GM21447 (cell line): ENCODE results near the gene LDLRAD3.
"Not testable (repeated sequence)": the region's sequence is repeated elsewhere in the genome, so short reads cannot be mapped to it uniquely, and the experiment has no call there.

Experiments
- ATAC-seq: cut with Tn5 transposase; IDR thresholded peaks from one replicate; pipeline ENCODE4 v1.9.1; 2021; ENCODE audit not compliant: unreplicated experiment

Gene LDLRAD3

DNA sequence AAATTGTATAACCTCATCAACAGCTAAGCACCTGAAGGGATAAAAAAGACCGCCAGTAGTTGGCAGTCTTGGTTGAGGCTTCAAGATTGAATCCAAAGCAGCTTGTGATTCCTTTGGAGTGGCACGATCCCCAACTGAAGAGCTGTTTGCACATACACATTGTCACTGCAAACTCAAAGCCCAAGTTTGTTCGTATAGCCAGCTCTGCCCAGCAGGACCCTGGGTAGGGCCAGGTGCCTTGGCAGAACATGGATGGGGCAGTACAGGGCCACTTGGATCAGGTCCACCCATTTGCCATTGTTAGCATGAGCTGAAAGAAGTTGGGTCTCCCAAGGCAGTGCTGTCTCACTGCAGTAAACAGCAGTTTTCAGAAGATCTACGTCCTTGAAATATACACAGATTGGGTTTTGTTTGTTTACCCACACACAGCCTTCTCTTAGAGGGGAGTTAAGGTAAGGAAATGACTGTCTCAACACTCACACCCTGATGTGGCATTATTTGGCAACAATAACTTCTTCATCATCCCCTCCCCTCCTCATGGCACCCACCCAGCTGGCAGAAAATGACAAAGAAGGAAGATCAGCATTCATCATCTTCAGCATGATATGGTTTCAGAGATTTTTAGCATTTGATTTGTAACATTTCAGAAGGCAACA is 212.4 kb downstream of the LDLRAD3 start:
- no peak for ATAC-seq

DNA sequence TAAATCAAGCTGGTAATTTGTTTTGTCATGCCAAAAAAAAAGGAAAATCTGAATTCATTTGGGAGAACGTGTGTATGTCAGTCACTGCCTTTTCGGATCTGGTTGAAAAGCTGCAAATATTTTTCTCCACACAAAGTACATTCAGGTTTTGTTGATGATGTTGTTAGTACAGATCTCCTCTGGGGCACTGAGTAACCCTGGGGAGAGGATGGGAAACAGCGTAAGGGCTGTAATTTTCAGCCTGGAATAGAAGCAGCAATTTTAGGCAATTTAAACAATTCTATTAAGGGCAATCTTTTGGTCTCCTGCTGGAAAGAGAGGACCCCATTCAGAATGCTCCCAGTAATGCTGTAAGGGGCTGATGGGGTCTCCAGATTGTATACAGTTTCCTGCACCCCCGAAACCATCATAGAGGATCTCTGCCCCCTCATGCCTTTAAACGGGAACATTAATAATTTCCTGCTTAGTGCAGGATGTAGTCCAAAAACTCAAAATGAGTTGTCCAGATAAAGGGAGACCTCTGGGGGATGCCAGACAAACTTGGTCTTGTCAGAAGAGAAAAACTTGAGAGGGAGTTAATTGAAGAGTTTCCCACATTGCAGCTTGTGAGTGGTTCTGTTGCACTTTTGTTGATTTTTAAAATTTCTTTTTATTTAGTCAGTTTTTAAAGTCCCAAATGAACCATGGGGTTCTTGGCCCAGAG is 213.1 kb downstream of the LDLRAD3 start:
- no peak for ATAC-seq

DNA sequence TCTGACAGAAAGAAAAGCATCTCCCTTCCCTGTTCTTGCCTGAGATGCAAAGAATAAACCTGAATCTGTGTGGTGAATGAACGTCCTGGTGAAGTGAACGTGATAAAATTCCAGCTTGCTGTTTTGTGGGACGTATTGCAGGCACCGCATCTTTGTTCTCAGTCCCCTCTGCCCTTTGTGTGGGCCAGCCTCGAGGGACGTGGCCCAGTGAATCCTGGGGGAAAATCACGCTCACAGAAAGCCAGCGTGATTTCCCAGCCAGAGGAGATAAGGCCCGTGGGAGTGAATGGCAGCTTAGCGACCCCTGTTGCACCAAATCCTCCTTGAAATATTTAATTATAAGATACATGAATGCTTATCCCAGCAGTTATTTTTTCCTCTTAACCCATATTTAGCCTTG is 216.2 kb downstream of the LDLRAD3 start:
- ATAC-seq: no peak

DNA sequence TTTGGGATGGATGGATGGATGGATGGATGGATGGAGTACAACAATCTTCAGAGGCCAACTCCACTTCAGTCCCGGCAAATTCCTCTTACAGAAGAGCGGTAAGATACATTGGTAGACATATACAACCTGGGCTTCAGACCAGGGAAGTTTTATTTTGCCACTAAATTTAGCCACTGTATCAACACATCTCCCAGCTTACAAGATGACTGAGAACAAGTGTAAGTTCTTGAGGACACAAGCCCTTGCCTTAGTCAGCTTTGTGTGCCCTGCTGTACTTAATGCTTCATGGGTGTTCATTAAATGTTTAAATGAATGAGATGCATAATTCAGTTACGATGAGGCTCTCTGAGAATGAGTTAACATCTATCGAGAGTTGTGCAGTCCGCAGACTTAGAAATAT is 217.7 kb downstream of the LDLRAD3 start:
- no peak for ATAC-seq

DNA sequence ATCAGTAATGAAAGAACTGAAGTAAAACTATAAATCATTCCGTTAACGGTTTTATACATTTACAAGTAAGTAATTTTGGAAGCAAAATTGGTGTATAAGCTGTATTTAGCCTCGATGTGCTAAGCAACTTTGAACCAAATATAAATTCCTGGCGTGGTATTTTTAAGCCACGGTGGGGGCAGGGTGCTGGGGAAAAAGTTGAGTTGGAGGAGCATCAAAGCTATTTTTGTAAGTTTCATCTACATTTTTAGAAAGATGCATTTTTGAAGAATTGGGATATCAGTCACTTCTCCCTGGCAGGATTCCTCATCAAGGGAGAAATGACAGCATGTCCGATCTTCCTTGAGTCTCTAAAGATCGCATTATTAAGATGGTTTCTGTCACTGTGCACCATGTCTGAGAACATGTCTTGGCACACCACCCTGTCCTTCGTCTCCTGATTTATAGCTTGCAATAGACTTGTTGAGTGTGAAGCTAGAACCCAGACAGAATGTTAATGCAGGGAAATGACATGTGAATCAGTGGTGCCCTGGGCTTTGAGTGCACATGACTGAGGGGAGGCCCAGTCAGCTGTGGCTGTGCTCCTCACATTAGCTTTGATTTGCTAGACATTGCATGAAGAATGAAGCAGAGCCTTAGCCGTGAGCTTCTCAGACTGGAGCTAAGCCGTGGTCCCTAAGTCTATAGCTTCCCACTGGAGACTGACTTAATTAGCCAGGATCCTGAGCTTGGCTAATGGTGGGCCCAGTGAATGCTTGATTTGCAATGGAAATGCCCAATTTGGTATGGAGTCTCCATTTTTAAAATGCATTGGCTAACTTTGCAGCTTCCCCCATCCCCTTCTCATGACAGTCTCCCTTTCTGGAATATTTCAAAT is 218.4 kb downstream of the LDLRAD3 start:
- ATAC-seq: no peak

DNA sequence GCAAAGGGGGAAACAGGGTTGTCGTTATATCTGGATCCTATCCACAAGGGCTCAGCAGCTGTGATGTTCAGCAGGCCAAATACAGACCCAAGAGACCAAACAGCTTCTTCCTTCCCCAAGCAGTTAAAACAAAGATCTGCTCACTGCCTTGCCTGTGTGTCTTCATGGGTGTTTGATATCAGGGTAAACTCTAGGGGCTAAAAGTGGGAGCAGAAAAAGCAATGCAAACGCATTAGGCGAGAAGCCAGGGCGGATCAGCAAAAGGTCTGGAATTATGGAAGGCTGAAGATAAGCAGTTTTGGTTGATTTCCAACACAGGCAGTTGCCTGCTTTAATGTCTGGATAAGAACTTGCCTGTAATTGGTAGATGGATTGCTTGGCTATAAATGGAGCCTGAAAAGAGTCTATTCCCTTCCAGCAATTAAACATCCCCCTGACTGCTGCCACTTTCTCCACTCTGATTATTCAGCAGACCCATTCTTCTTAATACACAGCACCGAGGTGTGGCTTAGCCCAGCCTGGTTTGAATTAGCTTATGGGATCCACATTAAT is 219.1 kb downstream of the LDLRAD3 start:
- ATAC-seq: no peak

DNA sequence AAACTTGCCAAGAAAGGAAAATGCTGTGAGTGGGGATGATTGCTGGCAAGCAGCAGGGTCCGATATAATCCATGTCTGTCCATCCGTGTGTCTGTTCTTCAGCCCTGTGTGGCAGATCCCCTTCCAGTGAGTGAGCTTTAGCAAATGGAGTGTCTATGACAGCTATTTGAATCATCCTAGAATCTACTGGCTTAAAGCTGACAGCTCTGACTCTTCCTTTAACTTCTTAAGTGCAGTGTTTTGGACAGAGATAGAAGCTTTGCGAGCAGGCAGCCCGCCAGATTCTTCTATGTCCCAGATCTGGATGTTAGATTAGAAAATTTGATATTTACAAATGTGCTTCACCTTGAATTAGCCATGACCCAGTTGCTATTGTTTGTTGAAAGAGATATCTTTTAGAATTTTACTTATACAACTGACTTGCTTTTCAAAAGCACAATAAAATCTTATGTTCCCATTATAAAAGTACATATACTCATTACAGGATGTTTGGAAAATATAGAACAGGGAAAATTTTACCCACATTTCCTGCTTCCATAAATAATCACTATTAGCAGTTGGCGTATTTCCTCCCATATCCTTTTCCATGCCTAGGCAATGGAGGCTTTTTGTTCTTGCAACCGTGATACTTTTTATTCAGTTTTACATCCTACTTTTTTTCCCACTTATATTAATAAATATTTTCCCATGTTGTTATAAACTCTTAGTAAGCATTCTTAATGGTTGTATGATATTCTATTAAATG is 220.8 kb downstream of the LDLRAD3 start:
- no peak for ATAC-seq

DNA sequence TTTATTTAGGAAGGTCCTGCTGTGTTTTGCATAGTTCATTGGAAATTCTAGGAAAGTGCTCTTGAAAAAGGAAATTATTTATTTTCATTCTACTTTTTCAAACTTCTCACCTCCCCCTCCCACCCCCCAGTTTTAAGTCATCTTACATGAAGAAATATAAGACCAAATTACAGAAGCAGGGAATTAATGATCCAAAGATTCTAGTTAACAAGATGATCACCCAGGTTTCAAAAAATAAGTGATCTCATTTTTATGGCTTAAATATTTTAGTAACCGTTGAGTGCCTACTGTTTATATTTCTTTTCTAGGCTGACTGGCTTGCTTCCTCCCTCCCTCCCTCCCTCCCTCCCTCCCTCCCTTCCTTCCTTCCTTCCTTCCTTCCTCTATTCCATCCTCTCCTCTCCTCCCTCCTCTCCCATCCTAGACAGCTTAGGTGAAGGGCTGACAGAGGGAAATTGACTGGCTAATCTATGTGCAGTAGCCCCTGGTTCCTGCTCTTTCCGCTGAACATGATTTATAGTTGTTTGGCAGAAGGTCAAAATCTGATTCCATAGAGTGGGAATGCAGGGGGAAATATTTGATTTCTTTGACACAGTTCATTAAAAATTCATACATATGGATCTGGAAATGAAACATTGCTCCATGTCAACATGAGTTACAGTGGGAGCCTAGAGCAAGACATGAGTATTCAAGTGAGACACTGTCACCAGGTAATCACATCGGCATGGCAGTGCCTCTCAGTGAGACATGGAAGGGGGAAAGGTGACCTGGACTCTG is 221.9 kb downstream of the LDLRAD3 start:
- ATAC-seq: no peak

DNA sequence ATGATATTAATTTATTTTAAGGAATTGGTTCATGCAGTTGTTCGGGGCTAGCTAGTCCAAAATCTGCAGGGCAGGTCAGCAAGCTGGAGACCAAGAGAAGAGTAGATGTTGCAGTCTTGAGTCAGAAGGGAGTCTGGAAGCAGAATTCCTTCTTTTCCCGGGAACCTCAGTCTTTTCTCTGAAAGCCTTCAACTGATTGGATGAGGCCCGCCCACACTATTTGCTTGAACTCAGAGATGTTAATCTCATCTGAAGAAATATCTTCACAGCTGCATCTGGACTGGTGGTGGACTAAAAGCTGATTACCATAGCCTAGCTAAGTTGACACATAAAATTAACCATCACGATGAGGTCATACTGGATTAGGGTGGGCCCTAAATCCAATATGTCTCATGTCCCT is 223.2 kb downstream of the LDLRAD3 start:
- ATAC-seq: no peak

DNA sequence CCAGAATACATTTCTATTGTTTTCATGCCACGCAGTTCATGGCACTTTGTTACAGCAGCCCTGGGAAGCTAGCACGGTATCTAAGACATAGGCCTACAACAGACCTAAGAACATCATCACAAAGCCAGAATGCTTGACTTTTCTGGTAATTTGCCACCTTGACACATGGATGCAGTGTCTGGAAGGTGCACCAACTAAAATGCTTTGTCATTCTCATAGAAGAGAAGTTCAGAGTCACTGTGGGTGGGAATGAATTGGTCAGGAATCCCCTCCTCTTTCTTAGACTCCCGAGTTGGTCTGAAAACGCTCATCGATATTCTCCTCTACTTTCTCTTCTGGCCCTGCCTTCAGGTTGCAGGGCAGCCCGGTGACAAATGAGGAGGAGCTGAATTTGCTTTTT is 223.9 kb downstream of the LDLRAD3 start:
- no peak for ATAC-seq

DNA sequence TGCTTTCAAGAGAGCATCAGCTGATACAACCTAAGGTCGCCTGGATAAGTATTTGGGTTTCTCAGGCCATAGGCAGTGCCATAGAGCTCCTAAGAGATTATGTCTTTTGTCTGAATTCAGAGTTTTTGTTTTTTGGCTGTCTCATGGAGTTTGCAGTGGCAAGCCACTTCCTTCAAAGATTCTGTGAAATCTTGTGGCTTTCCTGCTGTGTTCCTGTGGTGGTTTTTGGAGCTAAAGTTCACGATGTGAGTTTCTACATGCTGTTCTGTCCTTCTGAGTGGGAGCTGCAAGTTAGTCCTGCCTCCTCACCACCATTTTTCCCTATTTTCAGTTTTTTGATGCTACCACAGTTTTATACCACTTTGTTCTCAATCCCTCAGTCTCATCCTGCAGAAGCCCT is 234.0 kb downstream of the LDLRAD3 start:
- no peak for ATAC-seq

DNA sequence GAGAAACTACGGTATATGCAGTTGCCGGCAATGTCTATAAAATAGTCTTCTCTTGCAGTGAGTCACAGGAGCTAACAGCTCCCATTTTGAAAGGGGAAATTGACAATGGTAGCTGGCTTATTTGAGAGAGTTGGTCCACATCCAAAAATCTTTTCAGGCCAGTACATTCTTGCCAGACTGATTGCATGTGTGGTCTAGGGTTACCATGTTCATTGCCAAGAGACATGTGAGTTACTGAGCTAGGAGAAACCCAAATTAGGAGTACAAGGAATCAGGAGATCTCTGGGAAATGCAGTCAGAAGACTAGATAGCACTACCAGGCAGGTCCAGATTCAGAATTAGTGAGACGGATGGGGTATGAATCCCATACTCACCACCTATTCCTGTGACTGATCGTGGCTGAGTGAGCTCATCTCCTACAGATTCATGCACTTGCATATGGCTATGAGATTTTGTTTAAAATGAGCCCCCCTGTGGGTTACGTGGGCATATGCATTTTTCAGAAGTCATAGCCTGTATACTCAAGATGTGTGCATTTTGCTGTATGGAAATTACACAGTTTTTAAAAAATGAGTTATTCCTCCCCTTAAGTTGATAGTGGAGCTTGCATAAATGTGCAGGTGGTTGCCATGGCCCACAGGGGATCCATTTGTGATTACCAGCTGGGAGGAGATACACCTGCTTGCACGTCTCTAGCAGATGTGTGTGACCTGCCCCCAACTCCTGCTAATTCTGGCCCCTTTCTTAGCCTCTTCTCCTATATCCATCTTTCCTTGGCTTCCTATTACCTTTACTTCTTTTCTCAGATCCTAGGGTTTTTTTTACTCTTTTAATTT is 242.7 kb downstream of the LDLRAD3 start:
- no peak for ATAC-seq

DNA sequence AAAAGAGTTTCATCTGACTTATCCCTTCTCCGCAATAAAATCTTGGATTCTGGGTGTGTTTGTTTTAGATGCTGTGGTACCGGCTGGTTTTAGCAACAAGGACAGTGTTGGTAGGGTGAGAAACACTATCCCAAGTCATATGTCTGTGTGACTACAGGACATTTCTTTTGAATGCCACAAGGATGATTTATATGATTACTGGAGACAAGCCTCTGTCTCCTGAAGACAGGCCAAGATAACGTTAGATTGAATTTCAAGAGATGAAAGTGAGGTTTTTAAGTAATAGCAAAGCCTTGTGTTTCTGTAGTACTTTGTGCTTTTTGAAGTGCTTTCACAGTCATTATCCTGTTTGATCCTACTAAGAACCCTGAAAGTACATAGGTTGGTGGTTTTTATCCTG is 243.8 kb downstream of the LDLRAD3 start:
- ATAC-seq: no peak

DNA sequence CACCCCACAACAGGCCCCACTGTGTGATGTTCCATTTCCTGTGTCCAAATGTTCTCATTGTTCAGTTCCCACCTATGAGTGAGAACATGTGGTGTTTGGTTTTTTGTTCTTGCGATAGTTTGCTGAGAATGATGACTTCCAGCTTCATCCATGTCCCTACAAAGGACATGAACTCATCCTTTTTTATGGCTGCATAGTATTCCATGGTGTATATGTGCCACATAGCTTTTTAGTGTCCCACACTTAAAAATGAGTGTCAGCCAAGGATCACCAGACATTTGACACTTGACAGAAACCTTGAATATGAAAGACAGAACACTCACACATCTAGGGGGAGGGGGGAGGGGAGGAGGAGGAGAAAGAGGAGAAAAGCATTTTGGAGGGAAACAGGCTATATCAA is 245.9 kb downstream of the LDLRAD3 start:
- not testable (repeated sequence) for ATAC-seq

DNA sequence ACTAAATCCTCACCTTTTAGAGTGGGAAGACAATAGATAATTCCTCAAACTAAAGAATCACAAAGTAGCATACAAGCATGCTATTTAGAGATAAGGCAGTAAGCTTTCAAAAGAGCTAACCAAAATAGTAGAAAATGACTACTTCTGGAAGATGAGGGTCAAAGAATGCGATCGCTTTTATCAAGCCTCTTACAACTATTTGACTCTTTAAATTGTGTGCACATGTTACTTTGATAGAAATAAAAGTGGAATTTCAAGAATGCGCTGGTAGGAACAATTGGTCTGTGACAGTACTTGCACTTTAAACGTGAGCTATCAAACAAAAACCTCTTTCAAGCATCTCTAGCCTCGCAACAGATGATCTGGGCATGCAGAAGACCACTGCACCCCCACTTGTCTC is 248.1 kb downstream of the LDLRAD3 start:
- ATAC-seq: no peak

DNA sequence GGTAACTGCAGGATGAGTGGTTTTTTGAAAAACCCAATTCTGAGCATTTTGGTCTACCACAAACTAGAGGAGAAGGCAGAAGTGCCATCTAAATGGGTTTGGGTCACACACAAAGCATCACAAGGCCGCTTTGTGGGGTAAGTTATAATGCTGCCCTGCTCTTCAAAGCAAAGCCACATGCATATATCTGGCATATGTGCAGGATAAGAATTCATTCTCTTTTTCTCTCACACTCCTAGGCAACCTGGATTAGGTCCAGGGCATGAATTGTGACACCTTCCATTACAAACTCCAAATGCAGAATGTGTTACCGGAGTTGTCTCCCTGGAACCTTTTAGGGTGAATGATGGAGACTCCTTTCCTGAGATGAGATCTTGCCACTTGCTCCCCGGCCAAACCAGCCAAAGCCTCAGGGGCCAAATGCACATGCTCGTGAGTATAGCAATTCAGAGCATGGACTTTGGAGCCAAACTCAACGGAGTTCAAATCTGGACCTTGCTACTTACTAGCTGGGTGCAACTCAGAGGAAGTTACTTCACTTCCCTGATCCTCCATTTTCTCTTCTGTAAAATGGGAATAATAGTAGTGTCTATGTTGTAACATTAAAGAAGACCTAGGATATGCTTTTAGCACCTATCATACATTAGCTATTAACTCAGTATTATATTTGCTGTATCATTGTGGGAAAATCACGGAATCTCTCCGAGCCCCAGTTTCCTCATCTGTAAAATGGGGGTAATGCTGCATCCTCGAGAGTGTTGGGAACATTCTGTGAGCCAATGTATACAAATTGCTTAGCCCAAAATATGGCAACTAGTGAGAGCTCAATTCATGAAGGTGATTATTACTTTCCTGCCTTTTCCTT is 248.8 kb downstream of the LDLRAD3 start:
- no peak for ATAC-seq

DNA sequence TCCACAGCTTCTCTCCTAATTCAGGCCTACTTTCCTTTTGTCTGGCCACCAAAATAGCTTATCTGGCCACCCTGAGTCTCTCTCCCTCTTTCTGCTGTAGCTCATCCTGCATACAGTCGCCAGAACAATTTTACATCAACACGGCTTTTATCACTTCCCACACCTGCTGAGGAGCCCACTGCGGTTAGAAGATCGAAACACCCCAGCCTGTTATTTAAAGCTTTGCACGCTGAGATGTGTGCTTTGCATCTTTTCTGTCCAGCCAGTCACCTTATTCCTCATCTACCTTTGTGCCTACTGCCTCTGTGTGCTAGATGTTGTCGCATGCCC is 249.4 kb downstream of the LDLRAD3 start:
- ATAC-seq: no peak

DNA sequence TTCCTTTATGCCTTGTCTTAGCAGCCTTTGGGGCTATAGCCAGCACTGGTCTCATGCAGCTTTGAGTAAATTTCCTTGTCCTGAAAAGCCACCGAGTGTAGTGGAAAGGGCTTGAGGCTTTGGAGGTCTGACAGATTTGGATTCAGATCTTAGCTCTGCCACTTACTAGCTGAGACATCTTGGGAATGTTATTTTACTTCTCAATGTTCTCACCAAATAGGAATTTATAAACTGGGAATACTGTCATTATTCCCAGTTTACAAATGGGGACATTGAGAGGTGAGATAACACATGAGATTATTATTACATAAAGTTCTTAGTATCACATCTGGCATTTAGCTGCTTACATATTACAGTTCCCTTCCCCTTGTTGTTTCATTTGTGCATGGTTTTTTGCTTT is 249.9 kb downstream of the LDLRAD3 start:
- ATAC-seq: no peak
